GM23338 (cell line): ENCODE measurements around the gene NDUFA9. TPM values are rescaled to one million over a fixed set of nuclear protein-coding genes. Genes with fewer than 3 reads are reported as not detected.

Source experiments
- ATAC-seq: fragments of 200-7000 bp; cut with Tn5 transposase; 3 replicates; pipeline ENCODE4 v1.9.1; 2020
- DNase-seq: peaks from one replicate; pipeline ENCODE4 v3.0.0-alpha.2; 2015; ENCODE audit warnings: low spot score
- H2AFZ ChIP-seq: fragments of 200-600 bp; sonication (generic); 2 replicates; pipeline ENCODE4 v1.8.0; 2016; ENCODE audit warnings: antibody characterized with exemption, mild to moderate bottlenecking, moderate library complexity
- H3F3A ChIP-seq: fragments of 200-600 bp; sonication (generic); replicated peaks from 2 replicates; pipeline ENCODE4 v1.8.0; 2017; ENCODE audit warnings: antibody characterized with exemption, mixed run types, low read depth
- H3K27ac ChIP-seq: fragments of 200-600 bp; sonication (generic); 2 replicates; pipeline ENCODE4 v1.6.1; 2016; ENCODE audit warnings: low read depth
- H3K27me3 ChIP-seq: fragments of 200-600 bp; sonication (generic); 2 replicates; pipeline ENCODE4 v1.8.0; 2016; ENCODE audit warnings: mild to moderate bottlenecking, mixed run types, moderate library complexity; ENCODE audit not compliant: insufficient read depth
- H3K36me3 ChIP-seq: fragments of 200-600 bp; sonication (generic); 2 replicates; pipeline ENCODE4 v1.8.0; 2016; ENCODE audit warnings: mild to moderate bottlenecking; ENCODE audit not compliant: insufficient read depth
- H3K4me1 ChIP-seq: fragments of 200-600 bp; sonication (generic); 2 replicates; pipeline ENCODE4 v1.8.0; 2016; ENCODE audit warnings: mild to moderate bottlenecking, moderate library complexity; ENCODE audit not compliant: insufficient read depth
- H3K4me2 ChIP-seq: fragments of 200-600 bp; sonication (generic); 2 replicates; pipeline ENCODE4 v1.7.1; 2017; ENCODE audit warnings: mixed run types
- H3K4me3 ChIP-seq: fragments of 200-600 bp; sonication (generic); 2 replicates; pipeline ENCODE4 v1.6.1; 2016; ENCODE audit warnings: mixed run types
- H3K79me2 ChIP-seq: fragments of 200-600 bp; sonication (generic); replicated peaks from 2 replicates; pipeline ENCODE4 v1.8.0; 2017; ENCODE audit warnings: mild to moderate bottlenecking; ENCODE audit not compliant: insufficient read depth
- H3K9me2 ChIP-seq: fragments of 200-600 bp; sonication (generic); 2 replicates; pipeline ENCODE4 v1.8.0; 2017; ENCODE audit not compliant: insufficient read depth
- H4K20me1 ChIP-seq: fragments of 200-600 bp; sonication (generic); replicated peaks from 2 replicates; pipeline ENCODE4 v1.8.0; 2017; ENCODE audit warnings: mild to moderate bottlenecking; ENCODE audit not compliant: insufficient read depth
- H3K27ac Mint-ChIP-seq: 2 replicates; pipeline ENCODE4 v1.8.0; 2020; ENCODE audit warnings: inconsistent platforms, mild to moderate bottlenecking, moderate library complexity, mixed read lengths
- H3K27me3 Mint-ChIP-seq: 3 replicates; pipeline ENCODE4 v1.8.0; 2022; ENCODE audit warnings: low read depth, mild to moderate bottlenecking, moderate library complexity, mixed read lengths, inconsistent platforms; ENCODE audit not compliant: insufficient read depth, poor library complexity
- H3K36me3 Mint-ChIP-seq: 3 replicates; pipeline ENCODE4 v1.8.0; 2021; ENCODE audit warnings: low read depth, mild to moderate bottlenecking, inconsistent platforms, moderate library complexity, mixed read lengths
- H3K4me1 Mint-ChIP-seq: 3 replicates; pipeline ENCODE4 v1.8.0; 2020; ENCODE audit warnings: mild to moderate bottlenecking, inconsistent platforms, mixed read lengths
- H3K4me3 Mint-ChIP-seq: 3 replicates; pipeline ENCODE4 v1.8.0; 2021; ENCODE audit warnings: moderate library complexity, mild to moderate bottlenecking, inconsistent platforms, mixed read lengths
- H3K9me3 Mint-ChIP-seq: 3 replicates; pipeline ENCODE4 v1.8.0; 2020; ENCODE audit warnings: moderate library complexity, mild to moderate bottlenecking, inconsistent platforms, mixed read lengths
- CREB1 ChIP-seq: fragments of 250-450 bp; sonication (Bioruptor Pico); IDR thresholded peaks from 2 replicates; pipeline ENCODE4 v1.5.0; 2020; ENCODE audit warnings: low read depth, mild to moderate bottlenecking, moderate library complexity
- CTCF ChIP-seq, 2 experiments: fragments of 200-600 bp in 1 of 2; sonication (generic) in 1 of 2; conservative IDR thresholded peaks; 2 replicates each; pipeline versions ENCODE4 v1.5.1 to v1.6.1; 2016 to 2017; ENCODE audit warnings: antibody characterized with exemption in 2 of 2, low read depth in 2 of 2, mild to moderate bottlenecking in 2 of 2, moderate library complexity in 1 of 2
- EZH2phosphoT487 ChIP-seq: fragments of 200-600 bp; sonication (generic); IDR thresholded peaks from one replicate; pipeline ENCODE4 v1.8.1; 2018; ENCODE audit warnings: antibody characterized with exemption; ENCODE audit not compliant: unreplicated experiment
- NANOG ChIP-seq: IDR thresholded peaks from 2 replicates; pipeline ENCODE4 v1.6.1; 2016; ENCODE audit warnings: antibody characterized with exemption, borderline replicate concordance
- POLR2AphosphoS5 ChIP-seq: IDR thresholded peaks from 2 replicates; pipeline ENCODE4 v1.6.1; 2016; ENCODE audit warnings: antibody characterized with exemption, low read depth
- REST ChIP-seq: IDR thresholded peaks from one replicate; pipeline ENCODE4 v1.6.1; 2018; ENCODE audit warnings: antibody characterized with exemption; ENCODE audit not compliant: unreplicated experiment
- STAT1 ChIP-seq: IDR thresholded peaks from one replicate; pipeline ENCODE4 v1.6.1; 2016; ENCODE audit warnings: antibody characterized with exemption; ENCODE audit not compliant: unreplicated experiment
- ZNF114 ChIP-seq: fragments of 250-450 bp; sonication (Bioruptor Pico); IDR thresholded peaks from 2 replicates; pipeline ENCODE4 v1.5.0; 2020; ENCODE audit warnings: mild to moderate bottlenecking, moderate library complexity
- polyA plus RNA-seq: library from polyadenylated mRNA; unstranded; fragments of >200 nt; fragmentation: Nextera tagmentation; extraction: Ambion mirVana; gene quantifications from 2 replicates; pipeline ENCODE4 v1.2.1, GENCODE V29; 2016
- total RNA-seq: library from RNA; depleted of rRNA; stranded (reverse); fragments of >200 nt; shearing (Covaris generic); gene quantifications from 2 replicates; pipeline ENCODE4 v1.2.3, GENCODE V29; 2014

The NDUFA9 gene
- total and polyA plus RNA-seq, 2 experiments from 2014 or later, result 35.4 to 79.8 TPM

GRCh38 chr12:4645023-4645422 lies 3.9 kb upstream of the NDUFA9 start:
- H3K4me1 ChIP-seq, result peaks cover 12% of the 10 kb centered on the region
- H3K27ac ChIP-seq, result no peak overlapping the region
- H3K79me2 ChIP-seq, result peaks cover 16% of the 10 kb centered on the region
- Mint-ChIP-seq H3K36me3 (no peaks in the 10 kb centered on the region), H3K9me3 (no peaks in the 10 kb centered on the region), H3K4me1 (peaks cover 11% of the 10 kb centered on the region; the same call in 2 of the 3 replicates), H3K27me3 (peaks cover 6% of the 10 kb centered on the region), H3K27ac (no peak overlapping the region), H3K4me3 (no peak overlapping the region)
- H3K27me3 ChIP-seq, result no peaks in the 10 kb centered on the region
- no peak overlapping the region for H3K4me3 ChIP-seq
- H3K36me3 ChIP-seq, result no peaks in the 10 kb centered on the region
- no peak for ATAC-seq
- no peak overlapping the region for H2AFZ ChIP-seq
- H3K9me2 ChIP-seq, result no peaks in the 10 kb centered on the region
- no peaks in the 10 kb centered on the region for H4K20me1 ChIP-seq
- TF ChIP-seq CREB1 (CRISPR knock-in tag) (0 out of 2 replicates have a peak, but pooled peaks have one; percentile 17), NANOG (no peak)
- H3K4me2 ChIP-seq, result no peak overlapping the region
- peak; percentile 32 for DNase-seq
- no peaks in the 10 kb centered on the region for H3F3A ChIP-seq

- H3K9me3 Mint-ChIP-seq, result no peaks in the 10 kb centered on the region
- Histone ChIP-seq H4K20me1 (no peaks in the 10 kb centered on the region; the same call in 1 of the 2 replicates), H3K4me1 (peaks cover 17% of the 10 kb centered on the region), H3K79me2 (peaks cover 46% of the 10 kb centered on the region), H3K27ac (peak overlapping the region; percentile 94), H3K9me2 (no peaks in the 10 kb centered on the region), H3K36me3 (no peaks in the 10 kb centered on the region), H3K4me2 (peak overlapping the region; percentile 80), H3F3A (no peaks in the 10 kb centered on the region), H3K27me3 (no peaks in the 10 kb centered on the region), H2AFZ (peak overlapping the region; percentile 74), H3K4me3 (peak overlapping the region; percentile 79)
- peaks cover 6% of the 10 kb centered on the region for H3K27me3 Mint-ChIP-seq
- TF ChIP-seq POLR2AphosphoS5, result no peak
- no peak for TF ChIP-seq CTCF (conservative IDR thresholded peaks at IDR 0.05; ENCODE audit: low read depth in 2 of 2)
- TF ChIP-seq STAT1, result no peak
- no peaks in the 10 kb centered on the region for H3K36me3 Mint-ChIP-seq
- ATAC-seq, result no peak
- H3K4me1 Mint-ChIP-seq, result peaks cover 11% of the 10 kb centered on the region; the same call in 2 of the 3 replicates
- peak overlapping the region; percentile 93 for H3K4me3 Mint-ChIP-seq
- H3K27ac Mint-ChIP-seq, result peak overlapping the region; percentile 98
- no peak for DNase-seq
Observed at GRCh38 chr12:4648104-4648500, 812 bp upstream of the NDUFA9 start.

- Mint-ChIP-seq H3K36me3 (no peaks in the 10 kb centered on the region), H3K9me3 (no peaks in the 10 kb centered on the region), H3K4me1 (peaks cover 11% of the 10 kb centered on the region; the same call in 2 of the 3 replicates), H3K27ac (peak overlapping the region; percentile 98), H3K27me3 (peaks cover 6% of the 10 kb centered on the region), H3K4me3 (peak overlapping the region; percentile 93)
- Histone ChIP-seq H4K20me1 (no peaks in the 10 kb centered on the region; the same call in 1 of the 2 replicates), H3K4me2 (peak overlapping the region; percentile 80), H3F3A (no peaks in the 10 kb centered on the region), H3K27ac (peak overlapping the region; percentile 94), H3K79me2 (peaks cover 58% of the 10 kb centered on the region), H3K4me1 (peaks cover 17% of the 10 kb centered on the region), H3K36me3 (no peaks in the 10 kb centered on the region), H3K27me3 (no peaks in the 10 kb centered on the region), H3K4me3 (peak overlapping the region; percentile 79), H2AFZ (peak overlapping the region; percentile 91), H3K9me2 (no peaks in the 10 kb centered on the region)
- ATAC-seq (no peak), DNase-seq (no peak)
- TF ChIP-seq ZNF114 (CRISPR knock-in tag), result no peak
- no peak for TF ChIP-seq CTCF (conservative IDR thresholded peaks at IDR 0.05; ENCODE audit: low read depth in 2 of 2)
- TF ChIP-seq EZH2phosphoT487, result no peak
- no peak for TF ChIP-seq REST
- no peak for TF ChIP-seq STAT1
- no peak for TF ChIP-seq POLR2AphosphoS5
Observed at GRCh38 chr12:4649358-4649661, 396 bp downstream of the NDUFA9 start.
